ENCODE results near the gene KCNIP3. TPM values are rescaled to one million over a fixed set of nuclear protein-coding genes. Genes with fewer than 3 reads are reported as not detected.
A peak's percentile ranks its signal among the peaks of the same experiment; 100 is the strongest.

Gene KCNIP3
- total RNA-seq, 1 donor from 2014 or later, result 0.64 TPM

DNA sequence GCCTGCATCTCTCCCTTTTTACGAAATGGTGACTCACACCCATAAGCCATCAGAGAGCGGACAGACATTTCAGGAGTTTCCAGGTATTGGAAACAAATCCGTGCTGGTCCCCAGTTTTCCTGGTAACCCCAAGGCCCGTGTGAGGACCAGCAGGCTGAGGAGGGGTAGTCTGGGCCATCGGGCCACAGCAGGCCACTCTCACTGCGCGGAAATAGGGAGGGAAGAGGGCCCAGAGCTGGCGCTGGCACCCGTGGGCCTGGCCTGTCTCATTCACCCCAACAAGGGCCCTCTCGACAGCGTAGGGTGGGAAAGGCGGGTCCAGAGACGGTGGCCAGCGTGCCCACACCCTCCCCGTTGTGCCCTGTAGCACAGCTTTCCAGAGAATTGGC lies 91.7 kb downstream of the KCNIP3 start:
- Mint-ChIP-seq H3K9me3 (no peaks in the 10 kb centered on the region), H3K4me1 (peaks cover 8% of the 10 kb centered on the region), H3K27ac (no peak overlapping the region), H3K36me3 (no peaks in the 10 kb centered on the region), H3K4me3 (no peak overlapping the region), H3K27me3 (ENCODE audit: insufficient read depth, low read depth) (peaks cover 6% of the 10 kb centered on the region)
- Histone ChIP-seq H2AFZ (replicated peaks) (peak overlapping the region; percentile 83), H3K9ac (no peak overlapping the region), H3K27me3 (peaks cover 13% of the 10 kb centered on the region), H3K4me2 (no peak overlapping the region), H3K4me1 (no peaks in the 10 kb centered on the region), H3K4me3 (no peak overlapping the region), H3F3A (ENCODE audit: low read depth) (no peaks in the 10 kb centered on the region), H3K79me2 (ENCODE audit: low read depth) (no peaks in the 10 kb centered on the region), H3K27ac (no peak overlapping the region), H3K36me3 (no peaks in the 10 kb centered on the region), H4K20me1 (ENCODE audit: low read depth) (no peaks in the 10 kb centered on the region), H3K9me3 (ENCODE audit: low read depth) (no peaks in the 10 kb centered on the region)
- DNase-seq (ENCODE audit: low spot score), result no peak
- TF ChIP-seq EZH2 (IDR thresholded peaks at IDR 0.05), result no peak
- no peak for TF ChIP-seq EZH2phosphoT487 (IDR thresholded peaks at IDR 0.05)
- TF ChIP-seq, protein P1, sequence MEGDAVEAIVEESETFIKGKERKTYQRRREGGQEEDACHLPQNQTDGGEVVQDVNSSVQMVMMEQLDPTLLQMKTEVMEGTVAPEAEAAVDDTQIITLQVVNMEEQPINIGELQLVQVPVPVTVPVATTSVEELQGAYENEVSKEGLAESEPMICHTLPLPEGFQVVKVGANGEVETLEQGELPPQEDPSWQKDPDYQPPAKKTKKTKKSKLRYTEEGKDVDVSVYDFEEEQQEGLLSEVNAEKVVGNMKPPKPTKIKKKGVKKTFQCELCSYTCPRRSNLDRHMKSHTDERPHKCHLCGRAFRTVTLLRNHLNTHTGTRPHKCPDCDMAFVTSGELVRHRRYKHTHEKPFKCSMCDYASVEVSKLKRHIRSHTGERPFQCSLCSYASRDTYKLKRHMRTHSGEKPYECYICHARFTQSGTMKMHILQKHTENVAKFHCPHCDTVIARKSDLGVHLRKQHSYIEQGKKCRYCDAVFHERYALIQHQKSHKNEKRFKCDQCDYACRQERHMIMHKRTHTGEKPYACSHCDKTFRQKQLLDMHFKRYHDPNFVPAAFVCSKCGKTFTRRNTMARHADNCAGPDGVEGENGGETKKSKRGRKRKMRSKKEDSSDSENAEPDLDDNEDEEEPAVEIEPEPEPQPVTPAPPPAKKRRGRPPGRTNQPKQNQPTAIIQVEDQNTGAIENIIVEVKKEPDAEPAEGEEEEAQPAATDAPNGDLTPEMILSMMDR (IDR thresholded peaks at IDR 0.05), result no peak

- H3K4me1 Mint-ChIP-seq, result peaks cover 6% of the 10 kb centered on the region
- Histone ChIP-seq H2AFZ (replicated peaks) (peak overlapping the region; percentile 83), H3K4me3 (no peak overlapping the region), H3K27me3 (peaks cover 13% of the 10 kb centered on the region), H4K20me1 (ENCODE audit: low read depth) (no peaks in the 10 kb centered on the region), H3K9ac (no peak overlapping the region), H3K9me3 (ENCODE audit: low read depth) (no peaks in the 10 kb centered on the region), H3K27ac (no peak overlapping the region), H3K36me3 (no peaks in the 10 kb centered on the region), H3K4me1 (no peaks in the 10 kb centered on the region), H3K79me2 (ENCODE audit: low read depth) (no peaks in the 10 kb centered on the region), H3K4me2 (no peak overlapping the region), H3F3A (ENCODE audit: low read depth) (no peaks in the 10 kb centered on the region)
- no peak for TF ChIP-seq EZH2 (IDR thresholded peaks at IDR 0.05)
- TF ChIP-seq, protein P1 (IDR thresholded peaks at IDR 0.05), result peak; percentile 88
- peak; percentile 81 for DNase-seq (ENCODE audit: low spot score)
- peaks cover 4% of the 10 kb centered on the region for H3K27me3 Mint-ChIP-seq (ENCODE audit: insufficient read depth, low read depth)
- peak overlapping the region; percentile 33 for H3K4me3 Mint-ChIP-seq
- no peak overlapping the region for H3K27ac Mint-ChIP-seq
- H3K36me3 Mint-ChIP-seq, result no peaks in the 10 kb centered on the region
- no peaks in the 10 kb centered on the region for H3K9me3 Mint-ChIP-seq
Measured at GRCh38 chr2:95389245-95390119, 92.3 kb downstream of the KCNIP3 start.

DNA sequence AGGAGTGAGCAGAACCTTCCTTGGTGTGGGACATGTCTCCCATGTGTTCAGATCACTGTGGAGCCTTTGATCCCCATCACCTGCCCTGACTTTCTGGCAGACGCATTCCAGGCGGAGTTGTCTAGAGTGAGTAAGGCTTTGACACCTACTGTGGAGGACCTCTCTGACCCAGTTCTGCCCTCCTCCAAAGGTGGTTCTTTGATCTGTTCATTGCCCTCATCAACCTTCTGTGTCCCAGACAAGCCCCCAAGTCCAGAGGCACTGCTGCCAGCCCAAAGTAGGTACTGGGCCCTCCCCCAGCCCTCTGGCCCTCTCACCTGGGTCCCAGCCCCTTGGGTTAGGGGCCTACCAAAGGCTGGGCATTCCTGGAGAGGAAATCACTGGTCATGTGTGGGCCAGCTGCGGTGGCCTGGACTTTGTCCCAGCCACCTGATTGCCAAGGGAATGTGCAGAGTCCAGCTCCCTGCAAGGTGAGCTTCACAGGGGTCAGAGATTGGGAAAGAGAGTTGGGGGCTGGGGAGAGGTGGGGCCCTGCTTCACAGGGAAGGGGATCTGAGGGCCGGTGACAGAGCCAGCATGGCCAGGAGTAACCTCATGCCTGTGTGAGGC lies 93.2 kb downstream of the KCNIP3 start:
- no peak for TF ChIP-seq EZH2phosphoT487 (IDR thresholded peaks at IDR 0.05)
- TF ChIP-seq EZH2 (IDR thresholded peaks at IDR 0.05), result no peak
- TF ChIP-seq, protein P1 (IDR thresholded peaks at IDR 0.05), result no peak
- H3K4me1 Mint-ChIP-seq, result peaks cover 6% of the 10 kb centered on the region
- no peaks in the 10 kb centered on the region for H3K4me1 ChIP-seq
- H3K27ac Mint-ChIP-seq, result no peak overlapping the region
- H3K27ac ChIP-seq, result no peak overlapping the region
- no peaks in the 10 kb centered on the region for H4K20me1 ChIP-seq (ENCODE audit: low read depth)
- no peak overlapping the region for H3K4me3 ChIP-seq
- no peak overlapping the region for H3K4me2 ChIP-seq
- H3K79me2 ChIP-seq (ENCODE audit: low read depth), result no peaks in the 10 kb centered on the region
- H3F3A ChIP-seq (ENCODE audit: low read depth), result no peaks in the 10 kb centered on the region
- no peak overlapping the region for H3K9ac ChIP-seq
- no peak overlapping the region for H3K4me3 Mint-ChIP-seq
- H3K9me3 Mint-ChIP-seq, result no peaks in the 10 kb centered on the region
- no peak for DNase-seq (ENCODE audit: low spot score)
- no peak overlapping the region for H2AFZ ChIP-seq (replicated peaks)
- H3K27me3 ChIP-seq, result peaks cover 14% of the 10 kb centered on the region
- H3K9me3 ChIP-seq (ENCODE audit: low read depth), result no peaks in the 10 kb centered on the region
- no peaks in the 10 kb centered on the region for H3K36me3 Mint-ChIP-seq
- H3K27me3 Mint-ChIP-seq (ENCODE audit: insufficient read depth, low read depth), result peaks cover 4% of the 10 kb centered on the region
- H3K36me3 ChIP-seq, result no peaks in the 10 kb centered on the region

All from neural progenitor cell (in vitro differentiated cells).